GM21786 (cell line): ENCODE results near the gene SLC19A1.

Source experiments
- ATAC-seq: cut with Tn5 transposase; IDR thresholded peaks from one replicate; pipeline ENCODE4 v1.9.1; 2021; ENCODE audit not compliant: unreplicated experiment

Gene SLC19A1

GRCh38 chr21:45494851-45495680 lies 47.2 kb downstream of the SLC19A1 start:
- no peak for ATAC-seq

DNA sequence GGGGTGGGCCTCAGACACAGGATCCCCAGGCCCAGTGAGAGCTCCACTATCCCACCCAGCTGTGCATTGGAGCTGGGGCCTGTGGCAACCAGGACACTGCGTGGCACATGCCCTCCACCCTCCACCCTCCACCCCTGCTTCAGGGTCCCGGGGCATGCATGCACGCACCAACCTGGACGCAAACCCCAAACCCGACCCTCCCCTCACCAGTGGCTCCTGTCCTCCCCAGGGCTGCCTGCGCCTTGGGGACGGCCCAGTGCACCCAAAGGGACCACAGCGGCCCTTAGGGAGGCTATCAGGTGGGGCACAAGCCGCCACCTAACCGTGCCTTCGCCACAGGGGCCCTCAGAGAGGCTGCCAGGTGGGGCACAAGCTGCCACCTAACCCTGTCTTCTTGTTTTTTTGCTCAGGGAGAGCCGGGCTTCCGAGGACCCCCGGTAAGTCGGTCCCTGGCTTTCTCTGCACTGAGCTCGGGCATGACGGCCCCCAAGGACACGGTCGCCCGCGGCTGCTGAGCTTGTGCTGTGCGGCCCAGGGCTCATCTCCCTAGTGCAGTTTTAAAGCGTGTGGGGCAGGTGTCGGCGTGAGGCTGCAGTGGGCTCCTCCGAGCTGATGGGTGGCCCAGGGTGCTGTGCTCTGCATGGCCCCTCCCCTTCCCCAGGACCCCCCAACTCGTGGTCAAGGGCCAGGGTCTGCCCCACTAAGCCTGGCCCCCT lies 47.9 kb downstream of the SLC19A1 start:
- no peak for ATAC-seq

- no peak for ATAC-seq
Observed at GRCh38 chr21:45493401-45494001, 48.7 kb downstream of the SLC19A1 start.

GRCh38 chr21:45492765-45493164 lies 49.5 kb downstream of the SLC19A1 start:
- ATAC-seq: no peak

DNA sequence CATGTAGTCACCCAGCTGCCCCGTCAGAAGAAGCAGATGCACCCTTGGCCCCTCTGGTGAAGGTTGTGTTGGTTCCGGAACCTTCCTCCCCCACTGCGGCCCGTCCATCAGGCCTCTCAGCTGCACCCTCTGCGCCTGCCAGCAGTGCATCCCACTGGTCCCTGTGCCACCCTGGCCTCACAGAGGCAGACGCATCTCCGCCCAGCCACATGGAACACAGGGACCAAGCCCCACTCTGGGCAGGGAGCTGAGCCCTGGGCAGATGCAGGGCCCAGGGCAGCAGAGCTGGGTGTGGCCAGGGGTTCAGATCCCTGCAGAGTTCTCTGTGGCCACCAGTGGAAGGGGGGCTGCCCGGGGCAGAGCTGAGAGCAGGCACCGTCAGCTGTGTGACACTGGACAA lies 50.6 kb downstream of the SLC19A1 start:
- ATAC-seq: no peak

GRCh38 chr21:45491056-45491455 lies 51.2 kb downstream of the SLC19A1 start:
- ATAC-seq: no peak

DNA sequence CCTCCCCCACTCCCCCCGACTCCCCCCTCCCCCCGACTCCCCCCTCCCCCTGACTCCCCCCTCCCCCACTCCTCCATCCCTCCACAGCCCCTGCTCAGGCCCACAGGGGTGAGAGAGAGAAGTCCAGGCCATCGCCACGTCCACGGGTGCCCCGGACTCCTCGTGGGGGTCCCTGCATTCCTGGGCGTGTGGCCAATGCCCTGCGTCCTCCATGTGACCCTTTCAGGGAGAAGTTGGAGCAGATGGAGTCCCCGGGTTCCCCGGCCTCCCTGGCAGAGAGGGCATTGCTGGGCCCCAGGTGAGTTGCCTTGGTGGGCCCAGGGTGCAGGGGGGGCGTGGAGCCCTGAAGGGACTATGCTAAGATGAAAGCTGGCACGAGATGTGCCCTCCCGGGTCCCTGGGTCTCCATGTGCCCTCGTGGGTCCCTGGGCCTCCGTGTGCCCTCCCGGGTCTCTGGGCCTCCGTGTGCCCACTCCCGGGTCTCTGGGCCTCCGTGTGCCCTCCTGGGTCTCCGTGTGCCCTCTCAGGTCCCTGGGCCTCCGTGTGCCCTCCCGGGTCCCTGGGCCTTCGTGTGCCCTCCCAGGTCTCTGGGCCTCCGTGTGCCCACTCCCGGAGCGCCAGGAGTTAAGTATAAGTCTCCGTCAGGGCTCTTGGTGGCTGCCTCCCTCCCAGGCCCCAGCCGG lies 52.0 kb downstream of the SLC19A1 start:
- ATAC-seq: no peak

GRCh38 chr21:45489722-45489982 lies 52.6 kb downstream of the SLC19A1 start:
- ATAC-seq: no peak

GRCh38 chr21:45488931-45489721 lies 53.1 kb downstream of the SLC19A1 start:
- ATAC-seq: no peak

DNA sequence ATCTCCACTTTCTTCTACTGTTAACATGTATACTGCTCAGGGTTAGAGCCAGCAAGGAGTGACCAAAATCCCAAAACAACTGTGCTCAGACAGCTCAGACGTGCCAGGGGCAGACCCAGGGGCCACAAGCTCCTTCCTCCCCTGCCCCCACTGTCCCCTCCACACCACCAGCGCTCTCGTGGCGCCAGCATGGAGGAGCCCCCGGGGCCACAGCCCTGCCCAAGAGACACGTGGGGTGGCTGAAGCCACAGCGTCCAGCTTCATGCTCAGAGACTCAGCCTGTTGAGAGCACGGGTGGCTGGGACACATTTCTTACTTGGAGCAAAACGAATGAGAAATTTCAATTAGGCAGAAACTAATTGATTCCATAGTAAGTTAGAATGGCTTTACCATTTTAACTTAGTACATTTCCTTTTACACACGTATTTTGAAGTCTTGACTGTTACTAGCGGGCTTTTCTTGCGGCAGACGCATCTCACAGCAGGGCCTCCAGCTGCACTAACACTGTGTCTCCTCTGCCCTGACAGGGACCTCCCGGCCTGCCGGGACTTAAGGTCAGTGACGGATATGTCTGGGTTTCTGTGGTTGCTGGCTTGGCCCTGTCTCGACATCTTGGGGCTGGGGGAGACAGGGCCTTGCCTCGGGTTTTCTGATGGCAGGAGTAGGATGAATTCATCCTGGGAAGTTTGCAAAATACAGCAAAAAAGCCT lies 54.2 kb downstream of the SLC19A1 start:
- no peak for ATAC-seq

GRCh38 chr21:45487161-45487806 lies 55.0 kb downstream of the SLC19A1 start:
- ATAC-seq: no peak

- no peak for ATAC-seq
Observed at GRCh38 chr21:45486443-45487160, 55.6 kb downstream of the SLC19A1 start.

DNA sequence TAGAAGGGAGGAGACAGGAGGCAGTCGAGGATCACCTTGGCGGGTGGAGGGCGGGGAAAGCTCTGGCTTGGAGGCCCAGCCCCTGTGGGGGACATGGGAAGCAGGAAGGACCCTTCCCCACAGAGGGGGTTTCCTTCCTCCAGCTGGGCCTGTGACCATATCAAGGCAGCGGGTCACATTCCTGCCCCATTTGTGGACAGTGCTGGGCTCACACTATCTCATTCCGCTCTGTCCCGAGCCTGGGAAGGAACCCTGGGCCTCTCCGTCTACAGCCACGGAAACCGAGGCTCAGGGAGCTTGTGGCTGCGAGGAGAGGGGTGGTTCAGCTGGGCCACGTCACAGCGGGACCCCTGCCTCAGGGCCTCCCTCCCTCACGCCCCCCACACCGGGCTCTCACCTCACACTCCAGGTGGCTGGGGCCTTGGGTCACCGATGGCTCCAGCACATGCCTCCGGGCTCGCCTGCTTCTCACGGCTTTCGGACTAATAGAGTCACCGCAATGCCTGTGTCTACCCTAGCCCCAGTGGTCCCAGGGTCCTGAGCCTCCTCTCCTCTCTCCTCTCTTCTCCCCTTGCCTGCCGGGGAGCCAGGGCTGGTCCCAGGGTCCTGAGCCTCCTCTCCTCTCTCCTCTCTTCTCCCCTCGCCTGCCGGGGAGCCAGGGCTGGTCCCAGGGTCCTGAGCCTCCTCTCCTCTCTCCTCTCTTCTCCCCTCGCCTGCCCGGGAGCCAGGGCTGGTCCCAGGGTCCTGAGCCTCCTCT lies 56.4 kb downstream of the SLC19A1 start:
- no peak for ATAC-seq

DNA sequence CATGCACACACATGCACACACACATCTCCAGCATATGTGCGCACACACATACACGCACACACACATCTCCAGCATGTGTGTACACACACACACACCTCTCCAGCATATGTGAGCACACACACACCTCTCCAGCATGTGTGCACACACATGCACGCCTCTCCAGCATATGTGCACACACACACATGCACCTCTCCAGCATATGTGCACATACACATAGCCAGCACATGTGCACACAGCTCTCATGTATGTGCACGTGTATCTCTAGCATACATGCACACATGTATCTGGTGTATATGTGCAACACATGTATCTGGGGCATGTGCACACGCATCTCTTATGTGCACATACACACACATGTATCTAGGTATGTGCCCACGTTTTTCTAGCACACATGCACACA lies 57.9 kb downstream of the SLC19A1 start:
- no peak for ATAC-seq

- no peak for ATAC-seq
Observed at GRCh38 chr21:45482899-45483821, 59.1 kb downstream of the SLC19A1 start.

GRCh38 chr21:45481977-45482898 lies 60.0 kb downstream of the SLC19A1 start:
- no peak for ATAC-seq
